K562 (cell line): ENCODE results near the gene CARD11.

ENCODE experiments used
- EP300 ChIP-seq: IDR thresholded peaks from 2 replicates; pipeline ENCODE4 v1.6.1; 2012; ENCODE audit warnings: low read length, improper control_type of control experiment
- RFX5 ChIP-seq: IDR thresholded peaks from 2 replicates; pipeline ENCODE4 v1.6.1; 2011; ENCODE audit warnings: low read depth, mild to moderate bottlenecking, improper control_type of control experiment, low read length

GRCh38 chr7:2863461-2864066, 180.1 kb downstream of the CARD11 start:
- TF ChIP-seq EP300: peak; percentile 49; the same call in 1 of the 2 replicates
- no peak for TF ChIP-seq RFX5
